Lower leg skin (tissue), 3 donors: Measurements from ENCODE around the gene STRN4.

Experiments used
- CTCF ChIP-seq, 3 donors: fragments of 450-650 bp; IDR thresholded peaks; one replicate each; pipeline ENCODE4 v1.5.1; 2016; ENCODE audit warnings: antibody characterized with exemption in 3 of 3, mild to moderate bottlenecking in 3 of 3, moderate library complexity in 2 of 3
- POLR2A ChIP-seq, 2 donors: fragments of 450-650 bp; IDR thresholded peaks; one replicate each; pipeline ENCODE4 v1.6.1; 2016 to 2017; ENCODE audit warnings: antibody characterized with exemption in 2 of 2, mild to moderate bottlenecking in 1 of 2, moderate library complexity in 1 of 2

GRCh38 chr19:46733690-46734292 is 12.5 kb downstream of the STRN4 start:
- TF ChIP-seq CTCF (IDR thresholded peaks at IDR 0.05) (no peak), POLR2A (IDR thresholded peaks at IDR 0.05) (no peak)
